ENCODE results near the gene ARHGAP11A.

The ARHGAP11A gene

GRCh38 chr15:32657198-32657883 is 42.0 kb downstream of the ARHGAP11A start:
- peak; percentile 27 for DNase-seq

GRCh38 chr15:32657941-32658340 is 42.6 kb downstream of the ARHGAP11A start:
- DNase-seq, result no peak

- no peak for DNase-seq
Measured at GRCh38 chr15:32659340-32660155, 44.2 kb downstream of the ARHGAP11A start.

GRCh38 chr15:32663671-32664070 is 48.4 kb downstream of the ARHGAP11A start:
- DNase-seq, result no peak

GRCh38 chr15:32664796-32665195 is 49.5 kb downstream of the ARHGAP11A start:
- DNase-seq, result no peak

DNA sequence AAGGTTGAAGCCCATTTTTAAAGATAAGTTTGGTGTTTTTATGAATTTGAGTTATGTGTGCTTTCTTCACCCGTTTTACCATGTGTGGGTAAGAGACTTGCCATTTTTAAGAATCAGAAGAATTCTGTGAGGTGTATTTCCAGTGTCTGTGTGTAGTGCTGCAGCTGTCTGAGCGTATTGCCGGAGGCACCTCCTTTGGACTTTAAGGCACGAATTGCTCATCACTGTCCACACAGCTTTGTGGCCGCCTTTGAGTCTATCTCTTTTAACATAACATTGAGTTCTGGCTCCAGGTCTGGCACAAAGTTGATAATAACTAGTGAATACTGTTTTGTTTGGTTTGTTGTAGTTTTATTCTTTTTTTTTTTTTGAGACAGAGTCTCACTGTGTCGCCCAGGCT is 52.0 kb downstream of the ARHGAP11A start:
- DNase-seq, result no peak

- DNase-seq, result no peak
Measured at GRCh38 chr15:32668942-32669341, 53.6 kb downstream of the ARHGAP11A start.

DNA sequence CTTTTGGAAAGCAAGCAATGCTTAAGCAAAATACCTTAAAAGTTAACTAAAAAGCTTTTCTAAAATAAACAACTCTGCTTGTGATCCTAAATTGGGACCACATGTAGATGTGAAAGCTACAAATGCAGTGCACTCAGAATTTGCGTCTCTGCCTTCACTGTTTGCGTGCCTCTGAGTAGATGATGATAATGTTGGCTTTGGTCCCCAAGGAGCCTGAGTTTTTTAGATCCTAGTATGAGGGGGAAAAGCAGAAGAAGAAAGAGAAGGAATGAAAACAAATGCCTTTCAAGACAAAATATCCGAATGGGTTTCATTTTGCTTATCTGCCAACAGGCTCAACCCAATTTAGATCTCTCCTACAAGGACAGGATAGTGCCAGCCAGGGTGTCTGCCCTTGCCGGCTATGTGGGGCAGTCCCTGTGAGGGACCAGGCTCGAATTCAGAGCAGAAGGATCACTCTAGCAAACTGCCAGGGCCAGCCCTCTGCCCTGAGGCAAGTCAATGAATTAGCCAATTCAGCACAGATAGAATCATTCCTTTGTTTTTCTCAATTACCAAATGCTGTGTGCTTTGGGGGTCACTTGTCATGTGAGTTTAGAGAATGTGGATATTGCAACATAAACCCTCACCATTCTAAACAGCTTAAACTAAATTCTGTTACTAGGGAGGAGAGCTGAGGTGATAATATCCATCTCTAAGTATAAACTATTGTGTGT is 54.8 kb downstream of the ARHGAP11A start:
- no peak for DNase-seq

- no peak for DNase-seq
Measured at GRCh38 chr15:32670623-32671022, 55.3 kb downstream of the ARHGAP11A start.

- DNase-seq, result no peak
Measured at GRCh38 chr15:32671339-32672325, 56.3 kb downstream of the ARHGAP11A start.

- DNase-seq, result no peak
Measured at GRCh38 chr15:32674681-32675080, 59.4 kb downstream of the ARHGAP11A start.

GRCh38 chr15:32675466-32675865 is 60.2 kb downstream of the ARHGAP11A start:
- no peak for DNase-seq

DNA sequence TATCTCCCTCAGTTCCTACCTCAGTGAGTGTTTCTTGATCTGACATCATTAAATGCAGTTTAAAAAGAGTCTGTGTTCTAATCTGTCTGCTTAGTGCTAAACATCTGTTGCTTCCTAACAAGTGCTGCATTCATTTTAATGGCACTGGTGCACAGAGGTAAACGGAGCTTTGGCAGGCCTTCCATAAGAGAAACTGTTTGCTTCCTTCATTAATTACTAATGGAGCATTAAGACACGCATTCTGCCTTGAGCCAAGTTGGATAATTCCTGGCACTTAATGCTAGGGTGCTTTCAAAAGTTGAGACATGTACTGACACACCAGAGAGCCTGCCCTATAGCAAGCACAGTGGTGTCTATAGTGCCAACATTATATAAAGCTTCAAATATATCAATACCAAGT is 60.9 kb downstream of the ARHGAP11A start:
- DNase-seq, result no peak

DNA sequence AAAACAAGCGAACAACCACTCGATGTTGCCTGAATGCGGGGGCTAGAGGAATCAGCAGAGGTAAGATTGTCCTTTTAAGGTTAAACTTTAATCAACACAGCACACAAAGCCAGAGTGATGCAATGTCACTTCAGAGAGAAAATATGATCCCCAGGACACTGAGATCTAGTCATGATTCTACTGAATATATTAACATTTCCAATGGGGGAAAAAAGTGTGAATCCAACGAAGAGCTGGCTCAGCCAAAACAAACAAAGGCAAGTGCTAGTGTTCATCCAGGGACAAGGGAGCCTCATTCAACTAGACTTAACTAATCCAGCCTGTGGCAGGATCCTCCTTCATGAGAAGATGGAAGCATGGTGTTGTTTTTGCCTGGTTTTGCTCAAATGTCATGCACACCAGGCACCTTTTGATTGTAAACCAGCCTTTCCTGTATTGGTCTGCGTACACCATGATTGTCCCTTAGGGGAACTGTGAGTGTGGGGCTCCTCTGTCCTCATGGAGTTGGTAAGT is 62.0 kb downstream of the ARHGAP11A start:
- DNase-seq, result no peak

- no peak for DNase-seq
Measured at GRCh38 chr15:32679298-32679690, 64.0 kb downstream of the ARHGAP11A start.

DNA sequence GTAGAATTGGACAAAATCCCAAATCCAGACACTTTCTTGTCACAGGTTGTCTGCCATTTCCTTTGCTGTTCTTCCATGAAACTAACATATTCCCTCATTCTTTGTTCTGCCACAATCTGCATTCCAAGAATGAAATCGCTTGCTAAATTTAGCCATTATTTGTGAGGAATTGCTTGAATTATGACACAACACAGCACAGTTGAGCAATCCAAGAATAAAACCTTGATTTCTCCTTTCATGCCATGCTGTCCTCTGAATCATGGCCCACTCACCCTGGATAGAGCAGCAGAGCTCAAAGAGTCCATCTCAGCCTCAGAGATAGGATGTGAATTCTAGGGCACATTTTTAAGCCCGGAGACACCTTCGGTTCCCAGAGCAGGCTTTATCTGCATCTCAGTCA is 67.3 kb downstream of the ARHGAP11A start:
- DNase-seq, result no peak

DNA sequence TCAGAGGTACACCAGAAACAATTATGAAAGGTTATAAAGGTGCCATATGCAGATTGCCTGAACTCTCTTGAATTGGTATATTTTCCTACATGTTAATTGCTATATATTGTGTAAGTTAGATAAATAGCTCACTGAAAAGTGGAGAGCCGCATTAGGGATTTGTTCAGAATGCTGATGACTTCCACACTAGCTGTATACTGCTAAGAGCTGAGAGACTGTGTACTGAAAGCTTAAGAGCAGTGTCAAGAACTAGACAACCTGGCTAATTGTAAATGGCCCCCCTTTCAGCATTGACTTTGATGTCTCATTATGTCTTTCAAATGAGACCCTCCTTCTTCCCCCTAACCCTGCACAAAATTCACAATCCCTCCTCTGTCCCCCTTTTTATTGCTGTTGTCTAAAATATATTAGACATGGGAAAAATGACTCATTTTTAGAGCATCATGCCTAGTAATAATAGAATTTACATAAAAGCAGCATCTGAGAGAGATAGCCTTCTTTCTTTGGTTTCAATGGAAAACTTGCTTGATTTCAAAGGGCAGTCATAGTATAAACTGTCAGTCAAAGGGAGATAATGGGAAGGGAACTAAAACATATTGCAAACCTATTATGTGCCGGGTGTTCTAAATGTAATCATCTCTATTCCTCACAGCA is 67.8 kb downstream of the ARHGAP11A start:
- DNase-seq, result no peak

DNA sequence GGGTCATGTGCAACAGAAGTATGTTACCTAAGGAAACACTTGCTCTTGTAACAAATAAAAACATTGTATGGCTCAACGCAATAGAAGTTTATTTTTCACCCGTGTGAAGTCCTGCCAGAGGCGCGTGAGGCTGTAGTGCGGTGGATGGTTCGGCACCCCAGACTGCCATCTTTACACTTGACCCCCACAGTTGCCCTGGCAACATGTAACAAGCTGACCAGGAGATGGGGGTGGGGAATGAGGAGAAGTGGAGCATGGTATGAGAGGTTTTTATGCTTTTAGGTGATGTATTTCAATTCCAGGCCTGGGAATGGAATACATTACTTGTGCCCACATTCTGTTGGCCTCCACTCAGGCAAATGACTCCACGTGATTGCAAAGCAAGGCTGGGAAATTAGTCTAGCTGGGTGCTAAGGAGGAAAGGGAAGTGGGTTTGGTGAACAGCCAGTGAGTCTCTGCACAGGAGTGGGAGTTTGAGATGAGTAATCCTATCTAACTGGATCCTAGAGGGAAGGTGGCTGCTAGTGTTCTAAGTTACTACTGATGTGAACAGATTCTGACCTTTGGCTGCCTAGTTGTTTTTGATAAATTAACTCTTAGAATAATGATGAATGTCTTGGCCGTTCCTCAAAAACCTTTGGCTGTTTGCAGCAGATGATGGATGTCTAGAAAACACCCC is 68.7 kb downstream of the ARHGAP11A start:
- no peak for DNase-seq

- DNase-seq, result no peak
Measured at GRCh38 chr15:32685576-32685975, 70.3 kb downstream of the ARHGAP11A start.

GRCh38 chr15:32687556-32687955 is 72.3 kb downstream of the ARHGAP11A start:
- DNase-seq, result no peak

DNA sequence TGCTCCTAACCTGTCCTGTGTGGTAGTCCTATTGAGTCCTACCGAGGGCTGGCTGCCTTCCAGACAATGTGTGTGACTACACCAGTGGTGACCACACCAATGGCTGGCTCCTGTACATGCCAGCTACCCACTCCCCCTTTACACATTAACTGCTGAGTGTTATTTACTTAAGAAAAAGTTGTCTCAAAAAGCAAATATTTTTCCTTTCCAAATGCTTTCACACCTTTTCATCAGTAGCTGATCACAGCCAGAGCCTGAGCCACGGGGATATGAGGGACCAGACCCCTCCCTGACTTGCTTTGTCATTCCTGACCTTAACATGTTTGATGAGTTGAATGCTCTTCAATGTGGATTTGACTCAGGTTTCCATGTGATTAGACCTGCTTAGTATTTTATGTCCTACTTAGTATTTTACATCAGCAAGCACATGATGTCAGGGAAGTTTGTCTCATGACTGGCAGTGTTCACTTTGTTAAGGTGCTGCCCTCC is 72.9 kb downstream of the ARHGAP11A start:
- DNase-seq, result no peak
